GM21576 (cell line): Measurements from ENCODE around the gene CAMK2B.
"Not testable (repeated sequence)": the region's sequence is repeated elsewhere in the genome, so short reads cannot be mapped to it uniquely, and the experiment has no call there.

ENCODE experiments used
- ATAC-seq: cut with Tn5 transposase; IDR thresholded peaks from one replicate; pipeline ENCODE4 v1.9.1; 2021; ENCODE audit warnings: mild to moderate bottlenecking, moderate library complexity; ENCODE audit not compliant: unreplicated experiment

The CAMK2B gene

DNA sequence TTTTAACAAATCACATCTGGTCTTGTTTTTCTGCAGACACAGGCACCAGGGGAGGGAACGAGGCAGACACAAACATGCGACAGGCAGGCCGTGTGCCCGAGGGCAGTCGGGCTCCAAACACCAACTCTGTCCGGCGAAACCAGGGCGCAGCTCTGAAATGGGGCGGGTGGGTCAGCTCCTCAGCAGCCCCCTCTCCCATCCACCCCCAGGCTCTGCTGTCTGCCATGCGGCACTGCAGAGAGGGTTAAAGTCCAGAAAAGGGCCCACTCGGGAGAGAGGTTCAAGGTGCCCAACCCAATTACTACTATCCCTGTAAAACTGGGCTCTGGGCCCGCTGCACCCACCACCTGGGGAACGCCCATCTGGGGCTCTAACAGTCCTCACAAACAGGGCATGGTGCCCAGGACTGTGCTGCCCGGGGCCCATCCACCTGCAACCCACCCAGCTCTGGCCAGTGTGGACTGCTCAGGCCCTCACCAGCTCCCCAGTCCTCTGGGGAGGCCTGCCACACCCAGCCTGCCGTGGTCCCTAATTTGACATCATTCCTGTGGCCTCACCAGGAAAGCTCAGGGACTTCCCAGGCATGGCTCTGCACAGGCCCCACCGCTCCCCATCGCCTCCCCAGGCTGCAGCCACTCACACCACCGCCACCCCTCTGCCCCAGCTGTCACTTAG is 105.9 kb downstream of the CAMK2B start:
- no peak for ATAC-seq

DNA sequence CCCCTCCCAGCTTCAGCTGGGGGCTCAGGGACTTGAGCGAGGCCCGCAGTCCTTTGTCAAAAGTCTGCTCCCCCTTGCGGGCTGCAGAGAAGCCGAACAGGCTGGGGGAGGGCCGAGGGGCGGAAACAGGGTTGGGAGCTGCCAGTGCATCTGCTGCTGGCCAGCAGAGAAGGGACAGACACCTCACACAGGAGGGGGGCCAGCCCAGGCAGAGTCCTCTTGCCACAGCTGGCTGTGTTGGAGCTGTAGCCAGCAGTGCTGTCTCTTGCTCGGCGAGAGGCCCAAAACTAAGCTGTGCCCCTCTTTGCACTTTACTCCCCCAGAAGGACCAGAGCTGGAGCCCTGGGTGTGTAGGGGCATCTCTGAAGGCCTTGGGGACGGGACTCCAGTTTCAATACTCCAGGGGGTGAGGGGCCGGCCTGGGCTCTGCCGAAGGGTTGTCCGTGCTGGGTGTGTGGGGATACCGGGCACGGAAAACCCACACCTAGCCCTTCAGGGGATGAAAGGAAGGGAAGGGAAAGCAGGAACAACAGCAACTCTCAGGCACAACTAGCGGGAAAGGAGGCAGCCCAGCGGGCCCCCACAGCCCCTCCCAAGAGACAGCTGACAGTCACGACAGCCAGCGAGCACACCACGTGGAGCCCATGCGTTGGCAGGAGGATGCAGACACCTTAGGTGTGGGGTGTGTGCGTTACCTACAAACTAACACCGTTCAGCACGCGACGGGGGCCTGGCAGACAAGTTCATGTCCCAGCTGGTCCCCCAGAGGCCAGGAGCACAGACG is 106.8 kb downstream of the CAMK2B start:
- no peak for ATAC-seq

DNA sequence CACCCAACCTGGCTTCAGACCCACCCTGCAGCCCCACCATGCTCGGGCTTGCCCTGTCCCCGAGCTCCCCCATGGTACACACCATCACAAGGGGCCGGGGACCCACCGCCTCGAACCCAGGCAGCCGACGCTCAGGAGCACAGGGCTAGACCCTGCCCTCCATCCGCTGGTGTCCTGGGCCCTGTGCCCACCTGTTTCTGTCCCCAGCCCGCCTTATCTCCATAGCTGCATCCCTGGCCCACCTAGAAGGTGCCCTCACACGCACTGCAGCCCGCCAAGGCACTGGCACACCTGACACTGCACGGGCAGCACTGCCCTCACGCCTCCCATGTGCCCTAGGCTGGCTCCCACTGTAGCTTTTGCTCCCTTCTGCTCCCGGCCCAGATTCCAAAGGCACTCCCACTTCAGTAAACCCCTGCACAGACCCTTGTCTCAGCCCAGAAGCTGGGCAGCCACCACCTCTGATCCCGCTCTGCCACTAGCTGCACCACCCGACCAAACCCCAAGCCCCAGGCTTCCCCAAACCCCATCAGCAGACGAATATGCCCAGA is 107.5 kb downstream of the CAMK2B start:
- ATAC-seq = no peak

DNA sequence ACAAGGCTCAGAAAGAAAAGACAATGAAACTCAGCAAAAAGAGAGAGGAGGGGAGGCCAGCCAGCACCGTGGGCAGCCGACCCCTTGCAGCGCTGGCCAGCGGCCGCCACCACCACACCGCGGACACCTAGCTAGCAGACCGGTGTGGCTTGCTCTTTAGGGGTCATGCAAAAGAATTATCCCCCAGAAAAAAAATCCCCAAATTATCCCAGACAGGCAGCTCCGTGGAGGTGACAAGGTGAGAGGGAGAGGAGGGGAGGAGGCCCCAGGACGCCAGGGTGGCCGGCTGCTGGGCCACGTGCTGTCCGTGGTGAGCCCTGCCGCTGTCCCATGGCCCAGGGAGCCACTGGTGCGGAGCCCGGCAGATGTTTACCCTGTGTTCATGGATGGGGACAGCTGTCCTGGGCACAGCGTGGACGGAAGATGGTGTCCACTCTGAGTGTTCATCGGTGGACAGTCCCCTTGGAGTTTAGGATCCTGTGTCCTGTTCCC is 108.1 kb downstream of the CAMK2B start:
- no peak for ATAC-seq

DNA sequence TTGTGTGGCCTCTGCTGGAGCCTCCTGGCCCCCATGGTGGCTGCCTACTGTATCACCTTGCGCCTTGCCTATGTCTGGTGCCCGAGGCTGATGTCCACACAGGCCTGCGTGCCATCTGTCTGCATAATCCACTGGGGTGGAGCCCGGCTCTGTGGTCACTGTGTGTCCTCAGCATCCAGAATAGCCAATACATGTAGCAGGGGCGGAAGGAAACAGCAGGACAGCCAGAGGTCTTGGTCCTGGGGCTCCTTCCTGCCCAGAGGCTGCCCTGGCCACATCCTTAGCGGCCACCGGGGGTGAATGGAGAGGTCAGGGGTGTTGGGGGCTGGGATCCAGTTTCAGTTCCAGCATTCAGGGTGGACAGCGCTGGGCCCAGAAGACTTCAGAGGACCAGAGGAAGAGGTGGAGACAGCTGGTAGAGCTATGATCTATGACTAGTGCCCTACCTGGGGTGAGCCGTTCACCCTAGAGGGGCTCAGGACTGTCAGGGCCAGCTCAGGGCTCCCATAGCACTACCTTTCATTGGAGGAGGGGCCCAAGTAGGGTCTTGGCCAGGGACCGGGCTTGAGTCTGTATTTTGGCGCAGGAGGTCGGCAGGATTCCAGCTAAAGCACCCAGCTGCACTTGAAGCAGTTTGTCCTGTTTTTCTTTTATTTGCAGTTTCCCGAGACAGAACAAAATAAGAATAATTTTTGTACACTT is 108.7 kb downstream of the CAMK2B start:
- no peak for ATAC-seq

DNA sequence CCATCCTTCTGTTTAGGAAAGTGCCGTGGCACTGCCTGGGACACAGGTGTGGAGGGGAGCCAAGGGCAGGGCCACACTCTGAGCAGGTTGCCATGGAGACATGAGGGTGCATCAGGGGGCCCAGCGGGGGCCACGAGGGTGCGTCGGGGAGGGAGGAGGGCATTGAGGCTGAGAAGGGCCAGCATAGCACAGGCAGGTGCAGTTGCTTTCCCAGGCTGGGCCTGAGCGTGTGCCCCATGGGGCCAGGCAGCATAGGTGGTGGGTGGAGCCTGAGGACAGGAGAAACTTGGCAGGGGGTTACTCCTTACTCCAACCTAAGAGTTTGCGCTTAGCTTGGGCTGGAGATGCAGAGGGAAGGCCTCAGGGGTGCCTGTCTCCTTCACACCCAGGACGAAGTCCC is 109.4 kb downstream of the CAMK2B start:
- no peak for ATAC-seq

DNA sequence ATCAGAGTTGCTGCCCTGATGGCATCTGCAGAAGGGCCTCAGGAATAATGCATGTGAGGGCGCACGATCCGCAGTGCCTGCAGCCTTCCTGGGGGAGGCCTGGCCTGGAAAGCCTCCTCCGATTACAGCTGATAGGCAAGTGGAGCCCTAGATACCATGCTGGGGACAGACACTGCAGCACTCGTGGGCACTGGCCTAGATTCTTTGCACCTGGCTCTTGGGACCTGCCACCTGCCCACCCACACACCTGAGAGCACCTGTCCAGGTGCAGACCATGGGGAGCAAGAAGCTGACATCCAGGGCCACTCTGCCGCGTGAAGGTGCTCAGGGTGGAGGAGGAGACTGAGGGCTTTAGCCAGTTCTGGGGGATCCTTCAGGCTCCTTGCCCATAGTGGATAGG is 109.9 kb downstream of the CAMK2B start:
- no peak for ATAC-seq

DNA sequence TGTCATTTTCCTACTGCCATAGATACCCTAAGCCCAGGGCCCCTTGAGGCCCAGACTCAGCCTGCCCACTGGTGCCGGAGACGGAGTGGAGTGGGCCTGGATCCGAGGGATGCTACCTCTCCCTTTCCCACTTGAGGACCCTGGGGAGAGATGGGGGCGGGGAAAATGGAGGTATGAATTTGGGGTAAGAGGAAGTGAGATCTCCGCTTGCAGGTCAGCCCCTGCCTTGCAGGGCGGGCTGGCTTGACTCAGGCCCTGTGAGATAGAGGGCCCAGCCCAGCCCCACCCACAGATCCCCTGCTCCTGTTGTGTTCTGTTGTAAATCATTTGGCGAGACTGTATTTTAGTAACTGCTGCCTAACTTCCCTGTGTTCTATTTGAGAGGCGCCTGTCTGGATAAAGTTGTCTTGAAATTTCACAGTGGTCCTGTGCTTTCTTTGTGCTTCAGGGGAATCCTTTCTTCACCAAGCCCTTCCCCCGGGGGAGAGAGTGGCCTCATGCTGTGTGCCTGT is 111.5 kb downstream of the CAMK2B start:
- ATAC-seq = peak; percentile 50

DNA sequence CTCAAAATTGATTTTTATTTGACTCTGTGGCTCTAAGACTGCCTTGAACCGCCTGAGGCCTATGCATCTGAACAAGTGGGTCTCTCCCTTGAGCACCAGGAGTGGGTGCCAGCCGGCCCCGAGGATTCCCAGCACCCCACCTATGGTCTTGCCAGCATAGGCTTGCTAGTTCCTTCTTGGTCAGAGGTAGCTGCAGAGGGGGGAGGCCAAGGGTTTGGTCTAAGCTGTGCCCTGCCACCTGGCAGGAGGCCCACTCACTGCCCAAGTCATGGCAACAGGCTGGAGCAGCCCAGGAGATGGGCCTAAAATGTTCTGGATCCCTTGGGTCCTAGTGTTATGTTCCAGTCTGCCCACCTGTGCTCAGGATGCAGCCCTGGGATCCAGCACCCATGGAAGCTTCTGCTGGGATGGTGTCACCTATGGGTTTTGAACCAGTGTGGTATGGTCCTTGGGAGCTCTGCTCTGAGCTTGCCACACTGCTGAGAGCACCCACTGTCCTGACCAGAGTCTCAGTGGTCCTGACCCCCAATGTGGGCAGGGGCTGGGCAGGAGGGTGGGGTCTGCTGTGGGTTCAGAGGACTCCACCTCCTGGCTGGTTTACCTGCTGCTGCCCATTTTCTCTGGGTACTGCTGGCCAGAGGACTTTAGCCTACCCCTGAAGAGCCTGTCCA is 112.1 kb downstream of the CAMK2B start:
- no peak for ATAC-seq

DNA sequence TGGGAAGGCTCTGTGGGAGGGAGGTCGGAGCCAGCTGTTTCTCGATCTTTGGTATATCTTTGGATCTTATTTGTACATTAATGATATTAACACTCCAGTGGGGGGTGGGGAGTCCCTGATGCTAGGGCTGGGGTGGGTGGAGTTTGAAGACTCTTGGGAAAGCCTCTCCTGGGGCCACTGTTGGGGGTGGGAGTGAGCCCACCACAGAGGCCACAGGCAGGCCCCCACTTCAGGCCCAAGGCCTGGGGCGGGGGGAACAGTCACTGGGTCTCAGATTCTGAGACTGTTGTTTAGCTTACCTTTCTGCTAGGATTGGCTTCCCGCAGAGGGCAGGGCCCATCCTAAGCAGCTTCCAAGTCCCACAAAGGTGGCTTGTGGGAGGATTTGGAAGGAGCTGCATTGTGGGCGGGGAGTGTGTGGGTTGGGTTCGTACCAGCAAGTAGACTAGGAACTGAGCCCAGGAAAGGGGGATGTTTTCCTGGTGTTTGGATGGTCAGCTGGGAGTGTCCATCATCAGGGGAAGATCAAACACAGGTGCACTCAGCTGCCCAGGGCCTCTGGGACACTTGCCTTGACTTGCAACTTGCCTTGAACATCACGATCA is 112.7 kb downstream of the CAMK2B start:
- ATAC-seq = no peak

DNA sequence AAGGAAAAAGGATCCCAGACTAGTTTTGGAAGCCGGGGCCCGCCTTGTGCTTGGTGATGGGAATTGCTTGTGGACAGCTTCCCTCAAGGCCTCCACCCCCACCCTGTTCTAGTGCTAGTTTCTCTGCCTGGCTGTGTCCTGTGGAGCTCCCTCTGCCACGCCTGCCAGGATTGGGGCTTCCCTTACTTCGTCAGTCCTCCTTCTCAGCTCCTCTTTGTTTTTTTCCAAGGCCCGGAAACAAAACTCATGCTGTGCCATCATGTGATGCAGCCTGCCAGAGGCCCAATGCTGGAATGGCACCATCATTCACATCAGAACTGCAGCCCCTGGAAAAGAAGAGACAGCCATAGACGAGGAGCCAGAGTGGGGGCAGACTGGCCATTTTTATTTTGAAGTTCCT is 113.4 kb downstream of the CAMK2B start:
- no peak for ATAC-seq

DNA sequence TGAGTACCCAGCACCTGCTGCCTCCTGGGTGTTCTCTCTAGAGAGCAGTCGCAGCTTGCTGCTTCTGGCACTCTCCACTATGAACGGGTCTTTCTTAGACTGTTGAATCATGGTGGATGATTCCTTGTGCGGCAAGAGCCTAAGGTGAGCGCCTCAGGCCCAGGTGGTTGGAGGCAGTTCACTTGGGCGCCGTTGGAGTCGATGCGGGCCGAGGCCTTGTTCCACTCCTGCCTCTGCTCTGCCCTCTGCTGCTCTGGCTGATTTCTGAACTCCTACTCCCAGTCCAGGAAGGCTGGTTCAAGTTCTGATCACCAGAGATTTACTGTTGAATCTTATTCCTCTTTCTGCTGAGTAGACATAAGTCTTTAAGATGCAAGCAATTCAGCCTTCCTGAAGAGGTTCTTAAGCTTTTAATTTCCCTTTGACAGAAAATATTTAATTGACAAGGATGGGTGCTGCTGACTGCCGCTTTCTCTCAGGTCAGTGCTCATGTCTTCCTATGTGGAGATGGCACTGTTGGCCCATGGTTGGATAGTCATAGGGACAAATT is 114.2 kb downstream of the CAMK2B start:
- ATAC-seq = no peak

DNA sequence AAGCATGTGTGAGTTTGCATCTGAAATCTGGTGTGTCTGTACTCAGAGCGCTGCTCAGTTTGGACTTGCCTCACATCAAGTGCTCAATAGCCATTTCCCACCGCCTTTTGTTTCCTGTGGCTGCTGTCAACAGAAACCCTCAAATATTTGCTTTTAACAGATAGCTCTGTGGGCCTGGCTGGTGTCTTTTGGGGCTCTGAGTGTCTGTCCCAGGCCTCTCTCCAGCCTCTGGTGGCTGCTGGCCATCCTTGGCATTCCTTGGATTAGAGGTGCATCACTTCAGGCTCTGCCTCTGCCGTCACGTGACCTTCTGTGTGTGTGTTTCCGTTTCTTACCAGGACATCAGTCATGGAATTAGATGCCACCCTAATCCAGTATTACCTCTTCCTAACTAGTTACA is 115.3 kb downstream of the CAMK2B start:
- ATAC-seq = no peak

DNA sequence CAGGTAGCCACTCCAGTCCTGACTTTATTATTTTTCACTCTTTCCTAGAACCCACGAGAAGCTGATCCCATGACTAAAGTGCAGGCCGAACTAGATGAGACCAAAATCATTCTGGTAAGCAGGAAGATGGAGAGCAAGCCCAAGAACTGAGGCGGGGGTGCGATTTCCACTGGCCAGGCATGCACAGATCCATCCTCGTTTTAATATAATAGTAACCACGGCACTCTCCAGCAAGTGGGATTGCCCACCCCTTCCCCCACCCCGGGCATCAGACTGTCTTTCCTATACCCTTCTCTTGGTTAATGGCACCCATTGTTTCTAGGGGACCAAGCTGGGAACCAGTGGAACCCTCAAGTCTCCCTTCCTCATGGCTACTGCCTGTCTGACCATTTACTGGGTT is 117.3 kb downstream of the CAMK2B start:
- no peak for ATAC-seq

DNA sequence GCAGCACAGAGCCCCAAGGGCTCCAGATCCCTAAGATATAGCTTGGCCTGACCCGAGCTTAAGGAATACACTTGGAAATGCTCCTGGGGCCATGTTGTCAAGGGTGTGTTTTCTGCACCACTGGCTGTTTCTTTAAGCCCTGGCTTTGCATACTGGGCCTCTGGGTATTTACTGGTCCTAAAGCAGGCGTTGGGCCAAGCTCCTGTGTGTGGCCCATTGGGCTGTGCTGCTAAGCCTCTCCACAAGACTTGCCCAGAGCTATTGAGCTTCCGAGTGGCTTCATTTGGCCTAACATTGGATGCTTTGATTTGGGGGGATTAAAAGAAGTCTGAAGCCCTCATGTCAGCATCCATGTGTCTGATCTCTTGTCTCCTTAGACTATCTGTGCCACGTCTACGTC is 119.4 kb downstream of the CAMK2B start:
- no peak for ATAC-seq

DNA sequence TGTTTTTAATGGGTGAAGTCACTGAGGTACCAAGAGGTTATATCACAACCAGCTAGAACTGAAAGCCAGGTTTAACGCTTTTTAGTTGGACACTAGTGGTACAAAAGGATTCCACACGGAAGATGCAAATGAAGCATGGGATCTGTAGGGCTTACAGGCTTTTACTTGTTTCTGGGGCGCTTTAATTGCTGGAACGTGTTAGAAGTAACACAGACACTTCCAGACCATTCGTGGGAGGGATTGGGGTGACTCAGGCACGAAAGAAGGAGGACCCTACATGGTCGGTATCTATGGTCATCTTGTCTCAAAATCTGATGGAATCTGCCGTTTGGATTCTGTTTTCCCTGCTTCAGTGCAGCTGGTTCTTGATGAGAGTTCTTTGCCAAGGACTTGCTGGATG is 123.6 kb downstream of the CAMK2B start:
- no peak for ATAC-seq

DNA sequence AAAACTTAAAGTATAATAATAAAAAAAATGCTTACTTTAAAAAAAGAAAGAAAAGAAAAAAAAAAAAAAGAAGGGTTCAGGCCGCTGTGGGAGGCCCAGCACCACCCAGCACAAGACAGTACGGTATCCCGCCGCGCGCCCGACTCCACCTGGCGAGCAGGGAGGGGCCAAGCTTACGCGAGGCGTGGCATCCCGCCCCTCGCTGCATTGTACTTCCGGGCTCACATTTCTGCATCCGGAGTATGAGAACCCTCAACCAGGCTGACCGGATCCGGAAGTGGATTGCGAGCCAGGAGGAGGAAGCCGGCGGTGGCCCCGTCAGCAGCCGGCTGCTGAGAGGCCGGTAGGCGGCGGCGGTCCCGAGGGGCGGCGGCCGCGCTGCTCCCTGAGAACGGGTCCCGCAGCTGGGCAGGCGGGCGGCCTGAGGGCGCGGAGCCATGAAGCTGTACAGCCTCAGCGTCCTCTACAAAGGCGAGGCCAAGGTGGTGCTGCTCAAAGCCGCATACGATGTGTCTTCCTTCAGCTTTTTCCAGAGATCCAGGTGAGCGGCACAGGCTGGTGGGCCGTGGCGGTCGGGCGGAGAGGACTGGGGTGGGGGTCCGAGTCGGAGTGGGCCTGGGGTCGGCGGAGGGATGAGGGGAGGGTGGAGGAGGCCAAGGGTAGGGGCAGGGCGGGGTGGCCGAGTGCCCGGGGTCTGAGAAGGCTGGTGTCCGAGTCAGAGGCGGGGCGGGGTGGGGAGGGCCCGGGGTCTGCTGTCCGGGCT is 124.5 kb downstream of the CAMK2B start, which contains the start of gene YKT6:
Gene YKT6, plus strand, starts transcription at position 280 of the 763 bp plus-strand sequence. Its CDS starts 158 bp downstream, at position 438.
- ATAC-seq = peak; percentile 98

DNA sequence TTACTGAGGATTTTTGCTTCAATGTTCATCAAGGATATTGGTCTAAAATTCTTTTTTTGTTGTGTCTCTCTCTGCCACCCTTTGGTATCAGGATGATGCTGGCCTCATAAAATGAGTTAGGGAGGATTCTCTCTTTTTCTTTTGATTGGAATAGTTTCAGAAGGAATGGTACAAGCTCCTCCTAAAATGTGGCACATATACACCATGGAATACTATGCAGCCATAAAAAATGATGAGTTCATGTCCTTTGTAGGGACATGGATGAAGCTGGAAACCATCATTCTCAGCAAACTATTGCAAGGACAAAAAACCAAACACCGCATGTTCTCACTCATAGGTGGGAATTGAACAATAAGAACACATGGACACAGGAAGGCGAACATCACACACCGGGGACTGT is 125.2 kb downstream of the CAMK2B start:
- not testable (repeated sequence) for ATAC-seq

DNA sequence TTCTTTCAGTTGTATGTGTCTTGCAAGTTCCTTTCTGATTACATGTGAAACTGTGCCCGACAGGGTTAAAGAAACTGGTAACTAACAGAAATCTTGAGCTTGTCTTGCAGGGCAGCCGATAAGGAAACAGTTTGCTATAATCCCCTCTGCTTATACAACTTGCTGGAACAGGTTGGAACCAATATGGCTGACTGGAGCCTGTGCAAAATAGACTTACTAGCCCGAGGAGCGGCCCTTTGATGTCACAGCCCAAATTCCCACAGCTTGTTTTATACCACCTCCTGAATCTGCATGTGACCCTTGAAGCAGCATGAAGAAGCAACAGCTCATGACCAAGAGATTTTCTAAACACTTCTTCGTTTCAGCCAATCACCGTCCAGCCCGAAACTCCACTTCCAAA is 127.9 kb downstream of the CAMK2B start:
- ATAC-seq = no peak
